Stimulated activated CD8-positive, alpha-beta memory T cell treated with anti-CD3 and anti-CD28 coated beads, Interleukin-2, amount 100 ng/mL, for 48 hours (primary cell): ENCODE data around the gene LTBP1.
"Not testable (repeated sequence)": the region's sequence is repeated elsewhere in the genome, so short reads cannot be mapped to it uniquely, and the experiment has no call there.

ENCODE experiments used
- DNase-seq, 2 donors: peaks; one replicate each; pipeline ENCODE4 v3.0.0-alpha.2; 2020; ENCODE audit warnings: low read depth in 2 of 2

LTBP1 gene

DNA sequence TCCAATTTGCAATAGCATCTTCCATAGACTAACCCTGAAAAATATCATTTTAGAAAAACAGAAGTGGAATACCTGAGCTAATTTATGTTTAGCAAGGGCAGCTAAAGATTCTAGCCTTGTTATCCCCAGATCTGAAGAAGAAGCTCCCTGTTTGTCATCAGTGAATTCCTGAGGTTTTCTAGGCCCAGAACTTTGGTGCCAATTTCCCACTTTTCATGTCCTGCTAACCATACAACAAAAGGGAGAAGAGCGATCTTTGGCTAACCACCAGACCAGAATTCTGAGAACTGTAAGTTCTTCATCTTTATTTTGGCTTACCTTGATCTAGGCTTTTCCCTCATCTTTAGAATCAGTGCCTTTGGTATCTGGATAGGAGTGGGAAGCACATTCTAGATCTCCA lies 478.4 kb downstream of the LTBP1 start:
- DNase-seq, result no peak

DNA sequence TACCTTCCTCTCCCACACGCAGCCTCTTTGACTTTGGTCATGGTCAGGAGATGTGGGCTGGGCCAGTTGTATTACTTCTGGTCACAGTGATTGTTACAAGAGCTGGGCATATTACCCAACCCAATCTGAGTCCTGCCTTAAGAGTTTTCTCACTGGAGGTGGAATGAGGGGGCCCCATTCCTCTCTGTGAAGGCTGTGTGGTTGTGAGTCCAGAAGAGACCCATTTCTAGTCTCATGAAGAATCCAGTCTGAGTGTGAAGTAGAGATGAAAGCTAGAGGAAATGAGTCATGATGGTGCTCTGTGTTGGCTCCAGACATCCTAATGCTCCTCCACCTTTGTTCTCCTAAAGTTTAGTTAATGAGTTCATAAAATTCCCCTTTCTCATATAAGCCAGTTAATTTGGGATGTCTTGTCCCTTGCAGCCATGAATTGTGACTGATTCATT lies 478.9 kb downstream of the LTBP1 start:
- DNase-seq, result no peak

DNA sequence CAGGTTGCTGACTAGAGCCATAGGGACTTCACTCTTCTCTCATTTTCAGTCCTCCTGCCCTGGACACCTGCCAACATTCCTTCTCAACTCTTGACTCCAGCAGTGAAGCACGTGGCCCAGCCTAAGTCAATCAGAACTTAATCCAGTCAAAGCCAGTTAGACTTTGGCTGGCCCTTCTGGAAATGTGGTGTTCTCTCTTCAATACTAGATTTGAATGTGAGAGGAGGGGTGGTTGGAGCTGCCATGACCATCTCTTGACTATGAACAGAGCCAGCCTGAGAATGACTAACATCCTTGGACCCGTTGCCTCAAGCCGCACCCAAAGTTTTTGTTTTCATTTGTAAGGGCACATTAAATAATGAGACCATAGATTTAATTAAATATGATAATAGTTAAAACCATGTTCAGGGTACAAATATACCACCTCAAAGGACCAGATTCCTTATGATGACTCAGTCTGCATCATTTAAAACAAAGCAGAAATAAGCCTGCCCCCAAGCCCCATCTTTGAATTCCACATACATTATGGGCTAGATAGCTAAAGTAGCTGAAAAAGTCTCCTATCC lies 480.0 kb downstream of the LTBP1 start:
- DNase-seq, result no peak

DNA sequence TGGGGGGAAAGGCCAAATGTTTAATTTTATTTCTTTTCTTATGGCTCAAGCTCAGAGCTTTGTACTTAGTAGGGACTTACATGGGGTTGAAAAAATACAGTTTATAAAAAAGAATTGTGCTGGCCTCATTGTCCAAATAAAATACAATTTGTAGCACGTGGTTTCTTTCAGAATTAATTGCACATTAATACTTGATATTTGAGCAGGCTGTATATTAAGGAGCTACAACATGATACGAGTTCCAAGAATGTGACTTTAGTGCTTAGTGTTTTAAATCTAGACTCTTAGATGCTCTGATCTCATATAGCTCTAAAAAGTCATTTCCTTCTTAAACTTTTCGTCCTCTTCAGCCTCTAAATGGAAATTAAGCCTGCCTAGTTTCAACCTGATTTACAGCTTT lies 483.3 kb downstream of the LTBP1 start:
- no peak for DNase-seq

DNA sequence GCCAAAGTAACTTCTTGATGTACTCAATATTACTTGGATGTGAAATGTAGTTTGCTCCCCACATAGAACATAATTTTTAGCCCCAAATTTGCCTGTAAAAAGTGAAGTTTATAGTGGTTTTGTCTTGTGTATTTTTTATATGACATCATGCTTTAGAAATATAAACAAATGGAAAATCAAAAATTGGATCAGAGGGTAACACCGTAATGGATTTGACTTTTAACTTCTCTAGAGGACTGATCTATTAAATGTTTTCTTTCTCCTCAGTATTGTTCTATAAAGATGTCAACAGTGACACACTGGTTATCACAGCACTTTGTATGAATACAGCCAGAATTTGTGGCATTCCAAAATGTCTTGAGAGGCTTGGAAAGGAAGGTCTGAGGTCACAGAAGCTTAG lies 484.1 kb downstream of the LTBP1 start:
- DNase-seq, result no peak

DNA sequence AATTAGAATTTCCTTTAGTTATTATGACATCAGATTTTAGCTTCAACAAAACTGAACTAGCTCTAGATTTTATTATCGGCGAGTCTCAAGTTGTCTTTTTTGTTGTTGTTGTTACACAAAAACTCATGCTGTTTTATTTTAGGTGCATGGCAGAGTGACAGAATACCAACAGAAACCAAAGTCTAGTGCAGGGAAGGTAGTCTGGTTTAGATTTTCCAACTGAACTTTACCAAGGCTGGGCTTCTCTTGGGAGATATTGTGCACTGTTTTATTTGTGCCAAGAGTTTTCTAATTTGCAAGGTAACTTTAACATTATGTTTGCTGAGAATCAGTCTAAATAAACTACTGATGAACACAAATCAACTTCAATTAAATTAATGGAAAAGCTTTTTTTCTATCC lies 486.1 kb downstream of the LTBP1 start:
- no peak for DNase-seq

DNA sequence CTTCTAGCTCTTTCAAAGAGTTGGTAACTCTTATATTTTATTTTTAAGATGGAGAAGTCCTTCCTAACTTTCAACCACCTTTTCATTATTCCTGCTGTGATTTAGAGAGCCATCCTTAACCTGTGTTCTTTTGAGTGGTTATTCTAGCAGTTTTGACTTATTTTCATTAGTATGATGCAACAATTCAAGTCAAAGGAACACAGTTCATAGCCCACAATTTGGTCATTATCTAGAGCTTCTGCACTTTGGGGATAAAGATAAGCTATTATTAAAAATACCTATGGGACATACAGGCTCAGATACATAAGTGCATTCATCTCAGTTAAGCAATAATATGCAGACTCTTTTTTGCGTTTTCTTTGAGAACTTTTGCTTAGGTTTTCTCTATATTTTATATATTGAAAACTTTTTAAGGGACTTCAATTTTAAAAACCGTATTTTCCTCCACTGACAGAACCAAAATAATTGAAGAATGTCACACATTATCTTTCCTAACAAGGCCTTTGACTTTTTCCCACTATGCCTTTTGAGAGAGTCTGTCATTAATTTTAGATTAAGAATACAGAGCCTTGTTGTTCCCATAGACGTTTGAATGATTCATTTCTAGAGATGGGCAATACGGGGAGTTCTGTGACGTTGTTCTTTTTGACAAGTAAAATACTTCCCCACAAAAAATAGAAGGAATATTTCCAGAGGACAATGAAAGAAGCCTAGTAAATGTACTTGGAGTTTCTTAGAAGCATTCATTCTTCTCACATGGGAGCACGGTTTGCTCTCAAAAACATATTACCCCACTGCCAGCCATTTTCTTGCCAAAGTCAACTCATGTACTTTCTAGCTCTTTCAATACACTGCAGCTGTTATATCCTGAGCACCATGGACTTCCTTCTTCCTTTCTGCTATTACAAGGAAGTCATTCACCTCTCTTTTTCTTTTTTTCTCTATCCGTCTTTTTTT lies 486.8 kb downstream of the LTBP1 start:
- DNase-seq, result no peak

DNA sequence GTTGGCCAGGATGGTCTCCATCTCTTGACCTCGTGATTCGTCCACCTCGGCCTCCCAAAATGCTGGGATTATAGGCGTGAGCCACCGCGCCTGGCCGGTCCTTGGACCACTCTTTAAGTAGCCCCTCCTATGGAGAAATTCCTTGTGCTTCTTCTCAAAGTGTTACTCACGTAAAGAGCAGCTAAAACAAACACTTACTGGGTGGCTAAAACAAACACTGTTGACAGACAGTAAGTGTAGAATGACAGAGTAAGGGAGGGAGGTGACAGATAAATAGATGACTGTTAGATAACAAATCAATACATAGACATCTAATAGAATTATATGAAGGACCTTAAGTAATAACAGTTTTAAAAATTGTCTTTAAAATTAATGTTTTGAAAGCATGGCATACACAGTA lies 488.8 kb downstream of the LTBP1 start:
- no peak for DNase-seq

DNA sequence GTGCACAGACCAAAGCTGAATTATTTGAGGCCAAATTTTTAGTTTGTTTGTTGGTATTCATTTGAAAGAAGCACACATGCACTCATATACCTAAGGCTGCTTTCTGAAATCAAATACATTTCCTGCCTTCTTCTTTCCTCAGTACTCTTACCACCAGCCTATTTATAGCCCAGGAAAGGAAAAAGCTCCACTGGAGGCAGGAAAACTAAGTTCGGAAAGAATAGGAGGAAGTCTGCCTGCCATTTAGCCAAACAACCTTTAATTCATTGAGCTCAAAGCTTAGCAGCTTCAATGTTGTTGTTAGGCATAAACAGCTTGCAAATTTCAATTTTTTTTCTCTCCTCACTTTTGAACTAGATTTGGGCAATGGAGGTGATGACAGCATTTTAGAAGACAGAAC lies 489.3 kb downstream of the LTBP1 start:
- no peak for DNase-seq

DNA sequence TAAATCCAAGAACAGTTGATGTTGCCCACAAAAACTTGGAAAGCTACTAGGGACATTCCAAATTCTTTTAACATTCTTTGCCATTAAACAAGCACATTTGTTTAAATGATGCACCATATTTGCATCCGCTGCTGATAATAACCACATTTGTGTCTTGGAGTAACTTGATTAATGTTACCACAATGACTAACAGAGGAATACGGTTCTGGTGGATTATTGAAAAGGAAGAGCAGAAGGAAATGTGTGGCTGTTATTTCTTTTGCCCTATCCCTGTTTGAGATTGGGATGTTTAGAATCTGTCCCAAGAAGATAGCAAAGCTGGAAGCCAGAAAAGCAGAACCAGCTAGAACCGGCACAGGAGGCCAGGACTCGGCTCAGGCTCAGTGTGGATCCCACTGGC lies 490.5 kb downstream of the LTBP1 start:
- DNase-seq, result no peak

DNA sequence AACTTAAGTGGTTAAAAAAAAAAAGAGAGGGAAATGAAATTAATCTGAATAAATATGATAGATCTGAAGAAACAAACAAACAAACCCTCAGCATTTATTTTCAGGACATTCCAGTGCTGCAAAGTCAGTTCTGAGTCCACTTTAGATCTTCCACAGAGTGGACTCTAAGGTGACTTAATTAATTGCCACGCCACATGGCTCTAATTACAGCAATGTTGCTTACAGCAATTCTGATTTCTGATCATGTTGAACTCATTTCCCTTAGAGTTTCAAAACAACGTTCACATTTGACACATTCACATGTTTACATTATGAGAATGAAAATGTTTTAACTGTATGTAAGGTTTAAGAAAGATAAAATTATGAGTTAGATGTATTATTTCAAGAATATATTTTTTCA lies 491.1 kb downstream of the LTBP1 start:
- no peak for DNase-seq

DNA sequence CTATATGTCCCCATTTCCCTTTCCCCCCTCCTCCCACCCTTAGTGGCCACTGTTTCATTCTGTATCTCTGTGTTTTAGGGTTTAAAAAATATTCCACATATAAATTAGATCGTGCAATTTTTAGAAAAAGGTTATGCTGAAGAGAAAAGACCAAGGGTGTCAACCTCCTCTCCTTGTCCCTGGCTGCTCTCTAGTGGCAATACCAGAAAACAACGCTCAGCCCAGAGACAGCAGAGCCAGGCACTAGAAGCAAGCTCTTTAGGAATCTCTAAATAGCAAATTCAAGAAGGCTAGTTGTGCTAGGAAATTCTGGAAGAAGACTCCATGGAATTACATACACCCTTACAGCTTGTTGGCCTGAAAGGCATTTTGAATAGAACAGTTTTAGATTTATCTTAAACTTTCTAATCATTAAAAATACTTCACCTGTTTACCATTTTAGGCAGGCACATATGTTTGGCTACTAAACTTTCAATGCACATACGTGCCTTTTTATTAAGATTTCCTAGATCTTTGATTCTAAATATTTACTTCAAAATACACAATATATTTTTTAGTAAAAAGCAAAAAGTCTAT lies 494.6 kb downstream of the LTBP1 start:
- no peak for DNase-seq

DNA sequence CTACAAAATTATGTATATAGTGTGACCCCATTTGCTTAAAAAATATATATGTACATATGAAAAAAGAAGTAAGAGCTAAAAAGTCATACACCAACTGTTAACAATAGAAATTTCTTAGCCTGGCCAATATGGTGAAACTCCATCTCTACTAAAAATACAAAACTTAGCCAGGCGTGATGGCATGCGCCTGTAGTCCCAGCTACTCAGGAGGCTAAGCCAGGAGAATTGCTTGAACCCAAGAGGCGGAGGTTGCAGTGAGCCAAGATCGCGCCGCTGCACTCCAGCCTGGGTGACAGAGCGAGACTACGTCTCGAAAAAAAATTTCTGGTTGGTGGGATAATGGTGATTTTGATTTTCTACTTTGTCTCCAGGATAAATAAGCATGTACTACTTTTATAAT lies 495.3 kb downstream of the LTBP1 start:
- DNase-seq, result not testable (repeated sequence)

DNA sequence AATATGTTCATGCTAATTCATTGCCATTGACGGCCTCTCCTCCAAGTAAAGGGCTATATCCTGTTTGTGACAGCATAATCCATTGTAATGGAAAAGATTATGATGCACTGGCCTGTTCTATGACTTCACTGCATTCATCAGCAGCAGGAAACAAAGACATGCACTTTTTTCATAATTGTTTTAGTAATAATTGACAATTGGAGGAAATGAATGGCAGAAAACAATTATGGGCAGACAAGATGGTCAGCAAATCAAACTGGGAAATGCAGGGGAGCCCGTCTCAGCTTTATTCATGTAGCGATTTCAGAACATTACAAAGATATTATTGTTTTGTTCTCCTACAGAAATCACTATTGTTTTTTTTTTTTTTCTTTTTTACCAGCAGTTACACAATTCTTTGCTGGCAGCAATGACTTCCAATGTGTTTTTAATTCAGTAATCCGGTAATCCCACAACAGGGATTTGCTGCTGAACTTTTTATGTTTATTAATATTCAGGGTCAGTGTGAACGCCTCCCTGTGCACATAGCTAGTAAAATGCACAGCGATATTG lies 495.9 kb downstream of the LTBP1 start:
- no peak for DNase-seq

DNA sequence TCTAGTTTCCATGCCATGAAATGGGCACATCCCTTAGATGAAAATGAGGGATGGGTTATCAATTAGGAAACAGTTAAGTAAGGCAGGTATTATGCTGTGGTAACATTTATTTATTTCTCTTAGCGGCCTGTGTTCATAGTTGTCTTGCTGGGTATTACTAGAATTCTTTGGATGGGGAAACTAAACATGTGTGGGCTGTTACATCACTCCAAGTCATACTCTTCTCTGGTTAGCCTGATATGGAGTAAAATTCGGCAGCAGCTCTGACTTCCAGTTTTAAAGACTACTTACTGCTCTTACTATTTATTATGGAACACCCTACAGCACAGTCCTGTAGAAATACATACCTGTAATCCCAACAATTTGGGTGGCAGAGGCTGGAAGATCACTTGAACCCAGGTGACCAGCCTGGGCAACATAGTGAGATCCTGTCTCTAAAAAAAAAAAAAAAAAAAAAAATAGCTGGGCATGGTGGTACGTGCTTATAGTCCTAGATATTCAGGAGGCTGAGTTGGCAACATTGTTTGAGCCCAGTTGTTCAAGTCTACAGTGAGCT lies 496.6 kb downstream of the LTBP1 start:
- no peak for DNase-seq

DNA sequence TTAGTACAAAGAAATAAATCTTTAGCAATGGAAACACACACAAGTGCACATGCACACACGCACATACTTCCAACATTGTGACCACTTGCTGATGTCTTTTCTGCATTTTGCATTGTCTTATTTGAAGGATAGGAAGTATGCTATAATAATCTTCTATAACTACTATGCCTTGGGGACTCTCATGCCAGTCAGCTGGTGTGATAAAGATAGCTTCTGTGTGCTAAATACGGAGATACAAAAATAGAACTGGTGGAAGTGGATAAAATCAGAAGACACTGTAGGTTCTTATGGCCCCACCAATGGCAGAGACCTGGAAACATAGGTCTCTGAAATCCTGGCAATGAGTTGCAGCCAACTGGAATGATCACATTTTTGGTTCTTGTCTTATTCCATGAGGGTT lies 498.2 kb downstream of the LTBP1 start:
- no peak for DNase-seq

DNA sequence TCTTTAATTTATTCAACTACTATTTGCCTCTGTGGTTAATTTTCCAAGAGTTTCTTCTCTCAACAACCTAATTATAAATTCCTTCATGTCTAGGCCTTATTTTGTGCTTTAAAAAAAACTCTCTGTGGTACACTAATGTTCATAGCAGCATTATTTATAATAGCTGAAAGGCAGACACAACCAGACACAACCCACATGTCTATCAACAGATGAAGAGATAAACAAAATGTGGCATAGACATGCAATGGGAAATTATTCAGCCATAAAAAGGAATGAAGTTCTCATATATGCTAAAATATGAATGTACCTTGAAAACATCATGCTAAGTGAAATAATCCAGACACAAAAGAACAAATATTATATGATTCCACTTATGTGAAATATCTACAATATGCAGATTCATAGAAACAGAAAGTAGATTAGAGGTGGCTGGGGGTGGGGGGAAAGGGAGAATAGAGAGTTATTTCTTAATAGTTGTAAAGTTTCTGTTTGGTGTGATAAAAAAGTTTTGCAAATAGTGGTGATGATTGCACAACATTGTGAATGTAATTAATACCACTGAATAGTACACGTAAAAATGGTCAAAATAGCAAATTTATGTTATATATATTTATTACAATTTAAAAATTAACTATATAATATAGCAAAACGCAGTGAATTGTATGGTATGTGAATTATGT lies 501.6 kb downstream of the LTBP1 start:
- no peak for DNase-seq
